Measurements from ENCODE around the gene ASH1L. TPM values are rescaled to one million over a fixed set of nuclear protein-coding genes. Genes with fewer than 3 reads are reported as not detected.

The ASH1L gene
- total RNA-seq, 1 donor from 2014 or later: 15.0 TPM

DNA sequence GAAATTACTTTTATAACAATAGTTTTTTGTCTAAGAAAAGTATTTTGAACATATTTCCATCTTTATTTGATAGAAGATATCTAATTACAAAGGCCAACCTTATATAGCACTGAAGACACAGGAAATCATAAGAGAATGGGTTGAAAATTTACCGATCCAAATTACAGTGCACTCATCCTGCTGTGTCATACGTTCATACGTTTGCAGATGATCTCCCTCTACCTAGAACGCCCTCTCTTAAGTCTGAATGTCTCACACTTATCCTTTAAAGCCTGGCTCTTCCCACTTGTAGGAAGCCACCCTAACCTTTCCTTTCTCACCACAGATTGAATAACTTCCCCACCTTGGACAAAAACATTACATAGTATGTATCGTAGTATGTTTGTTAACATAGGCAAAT, 9.3 kb downstream of the ASH1L start:
- H3K4me3 ChIP-seq (ENCODE audit: low read depth, low read length): no peak overlapping the region
- FAIRE-seq: no peak
- TF ChIP-seq, protein P1, sequence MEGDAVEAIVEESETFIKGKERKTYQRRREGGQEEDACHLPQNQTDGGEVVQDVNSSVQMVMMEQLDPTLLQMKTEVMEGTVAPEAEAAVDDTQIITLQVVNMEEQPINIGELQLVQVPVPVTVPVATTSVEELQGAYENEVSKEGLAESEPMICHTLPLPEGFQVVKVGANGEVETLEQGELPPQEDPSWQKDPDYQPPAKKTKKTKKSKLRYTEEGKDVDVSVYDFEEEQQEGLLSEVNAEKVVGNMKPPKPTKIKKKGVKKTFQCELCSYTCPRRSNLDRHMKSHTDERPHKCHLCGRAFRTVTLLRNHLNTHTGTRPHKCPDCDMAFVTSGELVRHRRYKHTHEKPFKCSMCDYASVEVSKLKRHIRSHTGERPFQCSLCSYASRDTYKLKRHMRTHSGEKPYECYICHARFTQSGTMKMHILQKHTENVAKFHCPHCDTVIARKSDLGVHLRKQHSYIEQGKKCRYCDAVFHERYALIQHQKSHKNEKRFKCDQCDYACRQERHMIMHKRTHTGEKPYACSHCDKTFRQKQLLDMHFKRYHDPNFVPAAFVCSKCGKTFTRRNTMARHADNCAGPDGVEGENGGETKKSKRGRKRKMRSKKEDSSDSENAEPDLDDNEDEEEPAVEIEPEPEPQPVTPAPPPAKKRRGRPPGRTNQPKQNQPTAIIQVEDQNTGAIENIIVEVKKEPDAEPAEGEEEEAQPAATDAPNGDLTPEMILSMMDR (IDR thresholded peaks at IDR 0.05; ENCODE audit: insufficient read depth, low read length, severe bottlenecking): no peak
- H3K36me3 ChIP-seq (ENCODE audit: control insufficient read depth, insufficient read depth, low read length): peaks cover 1% of the 10 kb centered on the region
- no peak for DNase-seq (ENCODE audit: low read depth)
- no peaks in the 10 kb centered on the region for H3K27me3 ChIP-seq (ENCODE audit: control insufficient read depth, insufficient read depth, low read length)

DNA sequence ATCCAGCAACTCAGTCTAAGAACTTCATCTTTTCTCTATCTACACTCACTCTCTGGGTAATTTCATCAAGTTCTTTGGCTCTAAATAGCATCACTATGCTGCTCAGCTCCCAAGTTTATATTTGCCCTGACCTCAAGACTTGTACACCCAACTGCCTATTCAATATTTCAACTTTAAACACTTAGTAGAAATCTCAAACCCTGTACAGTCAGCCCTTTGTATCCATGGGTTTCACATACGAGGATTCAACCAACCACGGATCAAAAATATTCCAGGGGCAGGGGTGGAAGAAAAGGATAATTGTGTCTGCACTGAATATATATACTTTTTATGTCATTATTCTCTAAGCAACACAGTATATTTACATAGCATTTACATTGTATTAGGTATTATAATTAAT, 13.9 kb downstream of the ASH1L start:
- Histone ChIP-seq H3K27me3 (ENCODE audit: control insufficient read depth, insufficient read depth, low read length) (no peaks in the 10 kb centered on the region), H3K36me3 (ENCODE audit: control insufficient read depth, insufficient read depth, low read length) (no peaks in the 10 kb centered on the region), H3K4me3 (ENCODE audit: low read depth, low read length) (no peak overlapping the region)
- DNase-seq (ENCODE audit: low read depth): no peak
- no peak for FAIRE-seq
- TF ChIP-seq, protein P1 (IDR thresholded peaks at IDR 0.05; ENCODE audit: insufficient read depth, low read length, severe bottlenecking): no peak

GRCh38 chr1:155540000-155540874, 22.4 kb downstream of the ASH1L start:
- DNase-seq (ENCODE audit: low read depth) (no peak), FAIRE-seq (no peak)
- TF ChIP-seq, protein P1 (IDR thresholded peaks at IDR 0.05; ENCODE audit: insufficient read depth, low read length, severe bottlenecking): no peak

DNA sequence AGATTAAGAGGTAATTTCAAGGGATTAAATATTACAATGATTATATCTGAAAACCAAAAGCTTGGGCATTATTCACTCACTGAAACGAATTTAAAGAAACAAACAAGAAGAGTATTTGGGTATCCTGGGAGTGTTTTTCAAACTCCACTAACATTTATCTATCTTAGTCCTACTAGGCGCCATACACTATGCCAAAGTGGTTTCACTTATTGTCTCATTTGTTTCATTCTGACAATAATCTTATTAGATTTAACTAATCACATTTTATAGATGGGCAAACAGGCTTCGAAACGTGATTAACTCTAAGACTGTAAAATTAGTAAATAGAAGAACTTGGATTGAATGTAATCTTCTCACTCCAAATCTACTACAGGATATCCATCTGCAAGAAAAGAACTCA, 25.4 kb downstream of the ASH1L start:
- no peaks in the 10 kb centered on the region for H3K27me3 ChIP-seq (ENCODE audit: control insufficient read depth, insufficient read depth, low read length)
- no peak for DNase-seq (ENCODE audit: low read depth)
- no peak overlapping the region for H3K4me3 ChIP-seq (ENCODE audit: low read depth, low read length)
- no peak for FAIRE-seq
- H3K36me3 ChIP-seq (ENCODE audit: control insufficient read depth, insufficient read depth, low read length): no peaks in the 10 kb centered on the region
- TF ChIP-seq, protein P1 (IDR thresholded peaks at IDR 0.05; ENCODE audit: insufficient read depth, low read length, severe bottlenecking): no peak

More at GRCh38 chr1:155540000-155540874, 22.4 kb downstream of the ASH1L start:
- H3K4me3 ChIP-seq (ENCODE audit: low read depth, low read length): no peak overlapping the region
- H3K36me3 ChIP-seq (ENCODE audit: control insufficient read depth, insufficient read depth, low read length): no peaks in the 10 kb centered on the region
- H3K27me3 ChIP-seq (ENCODE audit: control insufficient read depth, insufficient read depth, low read length): no peaks in the 10 kb centered on the region

DNA sequence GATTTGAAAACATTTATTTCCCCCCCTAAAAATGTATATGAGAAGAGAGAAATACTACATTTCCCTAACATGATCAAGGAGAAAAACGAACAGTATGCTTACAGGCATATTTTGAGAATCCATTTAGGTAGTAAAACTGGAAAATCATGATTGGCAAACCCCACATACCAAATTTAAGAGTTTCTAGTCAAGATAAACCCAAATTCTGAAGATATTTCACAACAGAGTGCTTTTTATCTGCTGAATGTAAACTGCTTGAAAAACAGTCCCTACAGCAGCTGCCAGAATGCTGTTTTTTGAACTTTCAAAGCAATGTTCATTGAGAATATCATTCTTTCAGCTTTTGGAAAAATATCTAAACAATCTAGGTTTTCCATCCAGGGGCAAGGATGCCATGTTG, 31.0 kb downstream of the ASH1L start:
- Histone ChIP-seq H3K36me3 (ENCODE audit: control insufficient read depth, insufficient read depth, low read length) (no peaks in the 10 kb centered on the region), H3K4me3 (ENCODE audit: low read depth, low read length) (no peak overlapping the region), H3K27me3 (ENCODE audit: control insufficient read depth, insufficient read depth, low read length) (no peaks in the 10 kb centered on the region)
- FAIRE-seq: no peak
- no peak for DNase-seq (ENCODE audit: low read depth)
- TF ChIP-seq, protein P1 (IDR thresholded peaks at IDR 0.05; ENCODE audit: insufficient read depth, low read length, severe bottlenecking): no peak

Data from bronchial epithelial cell (primary cell).